Mesenchymal stem cell (in vitro differentiated cells and primary cell): ENCODE data around the gene ODAD2.

Source experiments
- DNase-seq: peaks from one replicate; pipeline ENCODE4 v3.0.0-alpha.2; 2013
- H2AFZ ChIP-seq: one replicate; pipeline ENCODE4 v1.6.1; 2013; ENCODE audit warnings: low read depth, mild to moderate bottlenecking, control low read depth, inconsistent platforms, low read length, moderate library complexity
- H2AK5ac ChIP-seq: 2 replicates; pipeline ENCODE4 v1.6.1; 2013; ENCODE audit warnings: low read length, moderate library complexity, mild to moderate bottlenecking, inconsistent platforms; ENCODE audit not compliant: severe bottlenecking
- H2BK120ac ChIP-seq: one replicate; pipeline ENCODE4 v1.6.1; 2013; ENCODE audit warnings: low read depth, mild to moderate bottlenecking, inconsistent platforms, low read length, moderate library complexity
- H2BK12ac ChIP-seq, 2 experiments: one replicate each; pipeline ENCODE4 v1.6.1; 2013; ENCODE audit warnings: inconsistent platforms in 2 of 2, low read length in 2 of 2, mild to moderate bottlenecking in 2 of 2, moderate library complexity in 2 of 2, control low read depth in 1 of 2
- H2BK15ac ChIP-seq: one replicate; pipeline ENCODE4 v1.6.1; 2013; ENCODE audit warnings: mild to moderate bottlenecking, low read depth, inconsistent platforms; ENCODE audit not compliant: poor library complexity, severe bottlenecking
- H2BK5ac ChIP-seq: 2 replicates; pipeline ENCODE4 v1.6.1; 2013; ENCODE audit warnings: low read depth, mild to moderate bottlenecking, low read length, control low read depth, inconsistent platforms; ENCODE audit not compliant: poor library complexity, severe bottlenecking
- H3K14ac ChIP-seq, 2 experiments: one replicate each; pipeline ENCODE4 v1.6.1; 2013; ENCODE audit warnings: inconsistent platforms in 2 of 2, low read length in 2 of 2, control low read depth in 1 of 2, mild to moderate bottlenecking in 1 of 2, moderate library complexity in 1 of 2
- H3K18ac ChIP-seq, 2 experiments: one replicate each; pipeline ENCODE4 v1.6.1; 2013; ENCODE audit warnings: inconsistent platforms in 2 of 2, low read length in 2 of 2, control low read depth in 1 of 2, low read depth in 1 of 2, mild to moderate bottlenecking in 1 of 2
- H3K23ac ChIP-seq, 2 experiments: one replicate each; pipeline ENCODE4 v1.6.1; 2013; ENCODE audit warnings: inconsistent platforms in 2 of 2, low read length in 2 of 2, mild to moderate bottlenecking in 2 of 2, moderate library complexity in 2 of 2, control low read depth in 1 of 2
- H3K27ac ChIP-seq: 2 replicates; pipeline ENCODE4 v1.5.1; 2013; ENCODE audit warnings: mild to moderate bottlenecking, moderate library complexity, low read length, control low read depth, inconsistent platforms; ENCODE audit not compliant: poor library complexity, severe bottlenecking
- H3K27me3 ChIP-seq, 2 experiments: 2 replicates each; pipeline versions ENCODE4 v1.6.1 to v1.7.0; 2013; ENCODE audit warnings: low read length in 2 of 2, mild to moderate bottlenecking in 2 of 2, moderate library complexity in 2 of 2, control low read depth in 1 of 2, inconsistent platforms in 1 of 2; ENCODE audit not compliant: control insufficient read depth in 1 of 2, insufficient read depth in 1 of 2
- H3K36me3 ChIP-seq, 2 experiments: 2 replicates each; pipeline versions ENCODE4 v1.6.1 to v1.7.0; 2013; ENCODE audit warnings: low read length in 2 of 2, control low read depth in 1 of 2, inconsistent platforms in 1 of 2, low read depth in 1 of 2, mild to moderate bottlenecking in 1 of 2; ENCODE audit not compliant: insufficient read depth in 2 of 2, control insufficient read depth in 1 of 2
- H3K4ac ChIP-seq, 2 experiments: one replicate each; pipeline ENCODE4 v1.6.1; 2013; ENCODE audit warnings: inconsistent platforms in 2 of 2, low read length in 2 of 2, mild to moderate bottlenecking in 2 of 2, moderate library complexity in 2 of 2, control low read depth in 1 of 2, low read depth in 1 of 2
- H3K4me1 ChIP-seq: 2 replicates; pipeline ENCODE4 v1.6.1; 2013; ENCODE audit warnings: low read depth, low read length, control low read depth; ENCODE audit not compliant: control insufficient read depth, insufficient read depth
- H3K4me2 ChIP-seq: 2 replicates; pipeline ENCODE4 v1.6.1; 2013; ENCODE audit warnings: low read length, mild to moderate bottlenecking, inconsistent platforms; ENCODE audit not compliant: poor library complexity, severe bottlenecking
- H3K4me3 ChIP-seq, 2 experiments: 2 replicates each; pipeline versions ENCODE4 v1.5.1 to v1.7.0; 2013; ENCODE audit warnings: low read length in 2 of 2, mild to moderate bottlenecking in 2 of 2, control low read depth in 1 of 2, low read depth in 1 of 2; ENCODE audit not compliant: insufficient read depth in 1 of 2
- H3K79me1 ChIP-seq: replicated peaks from 2 replicates; pipeline ENCODE4 v1.6.1; 2013; ENCODE audit warnings: mild to moderate bottlenecking, control low read depth, low read length, inconsistent platforms; ENCODE audit not compliant: poor library complexity, severe bottlenecking
- H3K9ac ChIP-seq: 2 replicates; pipeline ENCODE4 v1.7.0; 2013; ENCODE audit warnings: mild to moderate bottlenecking, low read length, moderate library complexity
- H3K9me3 ChIP-seq: 2 replicates; pipeline ENCODE4 v1.7.0; 2013; ENCODE audit warnings: mild to moderate bottlenecking, low read length; ENCODE audit not compliant: control insufficient read depth
- H4K8ac ChIP-seq: one replicate; pipeline ENCODE4 v1.6.1; 2013; ENCODE audit warnings: inconsistent platforms, mild to moderate bottlenecking, low read length, moderate library complexity
- H4K91ac ChIP-seq: one replicate; pipeline ENCODE4 v1.6.1; 2013; ENCODE audit warnings: mild to moderate bottlenecking, low read length, inconsistent platforms
- WGBS: methylation state at CpG from one replicate; pipeline ENCODE4 v1.1.7; 2013; ENCODE audit warnings: mixed read lengths; 5-methylcytosine and 5-hydroxymethylcytosine counted together

Gene ODAD2

DNA sequence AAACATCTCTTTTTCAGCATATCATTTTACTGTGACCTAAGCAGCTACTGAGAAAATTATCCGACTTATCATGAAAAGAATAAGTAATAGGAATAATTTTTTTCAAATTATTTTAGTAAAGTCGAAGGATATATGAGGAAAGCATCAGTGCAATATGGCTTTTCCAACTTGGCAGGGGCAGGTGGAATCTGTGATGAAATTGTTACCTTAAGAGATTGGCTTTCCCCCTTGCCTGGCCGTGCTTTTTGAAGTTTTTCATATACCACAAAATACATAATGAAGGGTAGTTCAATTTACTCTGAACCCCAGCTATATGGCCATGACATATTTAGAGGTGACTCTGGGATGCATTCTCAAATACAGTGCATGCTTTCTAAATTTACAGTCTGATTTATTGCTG, 166.1 kb downstream of the ODAD2 start:
- H3K14ac ChIP-seq: no peak overlapping the region
- H3K9me3 ChIP-seq: no peaks in the 10 kb centered on the region
- 43% methylated on average over 1 of the region's 3 CpGs for WGBS
- H3K27me3 ChIP-seq: peaks cover 0 to 3% of the 10 kb centered on the region in 2 experiments
- no peak overlapping the region for H2BK5ac ChIP-seq
- no peak overlapping the region for H2BK120ac ChIP-seq
- no peak overlapping the region for H3K23ac ChIP-seq
- no peak overlapping the region for H3K4me3 ChIP-seq
- no peak overlapping the region for H3K9ac ChIP-seq
- peaks cover 0 to 5% of the 10 kb centered on the region in 2 experiments for H3K36me3 ChIP-seq
- DNase-seq: no peak
- H2BK15ac ChIP-seq: no peak overlapping the region
- H3K4me2 ChIP-seq: no peak overlapping the region
- H4K8ac ChIP-seq: no peak overlapping the region
- no peak overlapping the region for H3K18ac ChIP-seq
- no peaks in the 10 kb centered on the region for H3K79me1 ChIP-seq
- H3K27ac ChIP-seq: no peak overlapping the region
- H2AK5ac ChIP-seq: no peak overlapping the region
- no peaks in the 10 kb centered on the region for H3K4me1 ChIP-seq
- H2AFZ ChIP-seq: no peak overlapping the region
- no peak overlapping the region for H2BK12ac ChIP-seq
- no peak overlapping the region for H3K4ac ChIP-seq
- H4K91ac ChIP-seq: no peak overlapping the region

DNA sequence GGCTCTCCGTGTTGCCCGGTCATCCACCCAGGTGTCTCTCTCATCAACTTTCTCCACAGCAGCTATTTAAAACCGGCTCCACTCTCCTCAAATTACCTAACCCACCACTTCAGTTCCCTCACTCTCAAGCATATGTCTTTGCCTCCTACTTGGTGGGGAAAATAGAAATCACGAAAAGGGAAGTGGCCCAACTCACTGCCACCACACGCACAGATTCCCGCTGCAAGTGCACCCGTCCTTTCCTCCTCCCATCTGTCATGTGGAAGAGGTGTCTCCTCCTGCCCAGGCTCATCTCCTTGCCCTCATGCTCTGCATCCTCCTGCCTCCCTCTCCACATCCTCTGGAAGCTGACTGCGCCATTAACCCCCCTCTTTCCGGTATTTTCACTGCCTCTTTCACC, 172.5 kb downstream of the ODAD2 start:
- no peak overlapping the region for H2BK5ac ChIP-seq
- no peak overlapping the region for H4K91ac ChIP-seq
- no peak overlapping the region for H3K18ac ChIP-seq
- H3K27me3 ChIP-seq: no peaks in the 10 kb centered on the region
- no peak overlapping the region for H2AK5ac ChIP-seq
- H3K9me3 ChIP-seq: peaks cover 15% of the 10 kb centered on the region
- H2BK15ac ChIP-seq: no peak overlapping the region
- H3K79me1 ChIP-seq: no peaks in the 10 kb centered on the region
- H2BK120ac ChIP-seq: no peak overlapping the region
- no peak overlapping the region for H3K27ac ChIP-seq
- H3K14ac ChIP-seq: no peak overlapping the region
- H2BK12ac ChIP-seq: no peak overlapping the region
- peaks cover 0 to under 1% of the 10 kb centered on the region in 2 experiments for H3K36me3 ChIP-seq
- H3K4me2 ChIP-seq: no peak overlapping the region
- WGBS: 85% methylated on average over 9 of the region's 9 CpGs
- no peak overlapping the region for H4K8ac ChIP-seq
- no peak overlapping the region for H3K23ac ChIP-seq
- no peak overlapping the region for H2AFZ ChIP-seq
- H3K4me1 ChIP-seq: no peaks in the 10 kb centered on the region
- no peak overlapping the region for H3K4me3 ChIP-seq
- no peak overlapping the region for H3K4ac ChIP-seq
- no peak for DNase-seq
- no peak overlapping the region for H3K9ac ChIP-seq

DNA sequence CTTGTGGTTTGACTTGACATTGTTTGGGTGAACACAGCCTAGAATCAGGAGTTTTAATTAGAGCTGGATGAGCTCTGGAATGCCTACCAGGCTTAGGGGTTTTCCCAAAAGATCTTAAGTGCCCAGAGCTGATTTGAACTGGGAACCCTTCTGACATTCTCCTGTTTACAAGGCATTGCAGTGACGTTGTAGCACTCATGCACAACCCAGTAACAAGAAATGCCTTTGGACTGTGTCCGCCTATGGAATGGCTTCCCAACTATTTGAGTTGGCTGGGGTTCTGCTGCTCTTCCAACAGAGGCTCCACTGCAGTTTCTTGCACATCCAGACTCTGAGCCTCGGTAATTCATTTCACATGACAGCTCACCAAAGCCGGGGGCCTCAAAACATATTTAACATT, 176.6 kb downstream of the ODAD2 start:
- Histone ChIP-seq H2BK5ac (no peak overlapping the region), H3K9me3 (peaks cover 15% of the 10 kb centered on the region), H3K4ac (no peak overlapping the region), H3K27me3 (no peaks in the 10 kb centered on the region), H3K27ac (no peak overlapping the region), H3K4me1 (peaks cover 2% of the 10 kb centered on the region), H4K91ac (no peak overlapping the region), H3K4me3 (no peak overlapping the region), H3K23ac (no peak overlapping the region), H3K79me1 (no peaks in the 10 kb centered on the region), H3K18ac (no peak overlapping the region), H3K4me2 (no peak overlapping the region), H2BK120ac (no peak overlapping the region), H2BK12ac (no peak overlapping the region), H2BK15ac (no peak overlapping the region), H2AK5ac (no peak overlapping the region), H3K36me3 (no peaks in the 10 kb centered on the region), H2AFZ (no peak overlapping the region), H4K8ac (no peak overlapping the region), H3K9ac (no peak overlapping the region), H3K14ac (no peak overlapping the region)
- no peak for DNase-seq
- WGBS: 70% methylated on average over 4 of the region's 4 CpGs

DNA sequence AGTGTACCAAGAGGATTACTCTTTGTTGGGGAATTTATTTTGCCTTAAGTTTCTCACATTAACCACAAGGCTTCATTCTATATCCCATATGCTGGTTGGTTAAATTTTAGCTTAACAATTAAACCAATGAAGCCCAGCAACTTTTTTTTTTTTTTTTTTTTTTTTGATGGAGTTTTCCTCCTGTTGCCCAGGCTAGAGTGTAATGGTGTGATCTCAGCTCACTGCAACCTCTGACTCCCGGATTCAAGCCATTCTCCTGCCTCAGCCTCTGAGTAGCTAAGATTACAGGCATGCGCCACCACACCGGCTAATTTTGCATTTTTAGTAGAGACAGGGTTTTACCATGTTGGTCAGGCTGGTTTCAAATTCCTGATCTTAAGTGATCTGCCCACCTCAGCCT, 178.2 kb downstream of the ODAD2 start:
- WGBS: 100% methylated on average over 2 of the region's 3 CpGs
- Histone ChIP-seq H3K4me1 (peaks cover 2% of the 10 kb centered on the region), H3K4ac (no peak overlapping the region), H4K8ac (no peak overlapping the region), H2AFZ (no peak overlapping the region), H3K4me3 (no peak overlapping the region), H3K14ac (no peak overlapping the region), H3K36me3 (no peaks in the 10 kb centered on the region), H2BK120ac (no peak overlapping the region), H3K79me1 (no peaks in the 10 kb centered on the region), H3K27ac (no peak overlapping the region), H3K27me3 (no peaks in the 10 kb centered on the region), H2BK15ac (no peak overlapping the region), H3K18ac (no peak overlapping the region), H2BK12ac (no peak overlapping the region), H2AK5ac (no peak overlapping the region), H3K4me2 (no peak overlapping the region), H4K91ac (no peak overlapping the region), H3K9ac (no peak overlapping the region), H3K9me3 (peaks cover 5% of the 10 kb centered on the region), H3K23ac (no peak overlapping the region), H2BK5ac (no peak overlapping the region)
- DNase-seq: no peak
